HepG2 (cell line): ENCODE measurements around the gene ANAPC5.

ENCODE experiments used
- HDAC1 ChIP-seq: sonication (generic); formaldehyde crosslinking; IDR thresholded peaks from 2 replicates; pipeline ENCODE4 v1.5.1; 2020; ENCODE audit warnings: mild to moderate bottlenecking, missing genetic modification reagents
- IKZF1 ChIP-seq: fragments of 450-650 bp; IDR thresholded peaks from 2 replicates; pipeline ENCODE4 v1.7.1; 2016
- MAX ChIP-seq: IDR thresholded peaks from 2 replicates; pipeline ENCODE4 v1.6.1; 2012; ENCODE audit warnings: inconsistent platforms
- POLR2A ChIP-seq, 2 experiments: IDR thresholded peaks; 2 replicates each; pipeline ENCODE4 v1.6.1; 2011; ENCODE audit warnings: low read depth in 2 of 2, low read length in 2 of 2, mild to moderate bottlenecking in 1 of 2, moderate library complexity in 1 of 2; ENCODE audit not compliant: insufficient read depth in 1 of 2
- TF ChIP-seq, protein P1 (sequence below): sonication (generic); formaldehyde crosslinking; IDR thresholded peaks from 2 replicates; pipeline ENCODE4 v1.9.0; 2021; ENCODE audit warnings: missing genetic modification reagents, mild to moderate bottlenecking, borderline replicate concordance

- TF ChIP-seq, protein P1, sequence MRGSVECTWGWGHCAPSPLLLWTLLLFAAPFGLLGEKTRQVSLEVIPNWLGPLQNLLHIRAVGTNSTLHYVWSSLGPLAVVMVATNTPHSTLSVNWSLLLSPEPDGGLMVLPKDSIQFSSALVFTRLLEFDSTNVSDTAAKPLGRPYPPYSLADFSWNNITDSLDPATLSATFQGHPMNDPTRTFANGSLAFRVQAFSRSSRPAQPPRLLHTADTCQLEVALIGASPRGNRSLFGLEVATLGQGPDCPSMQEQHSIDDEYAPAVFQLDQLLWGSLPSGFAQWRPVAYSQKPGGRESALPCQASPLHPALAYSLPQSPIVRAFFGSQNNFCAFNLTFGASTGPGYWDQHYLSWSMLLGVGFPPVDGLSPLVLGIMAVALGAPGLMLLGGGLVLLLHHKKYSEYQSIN (CRISPR knock-in tag), result no peak
- no peak for TF ChIP-seq POLR2A (IDR thresholded peaks at IDR 0.05; ENCODE audit: insufficient read depth in 1 of 2, low read depth in 2 of 2, low read length in 2 of 2)
- no peak for TF ChIP-seq MAX
- no peak for TF ChIP-seq HDAC1 (CRISPR knock-in tag)
- TF ChIP-seq IKZF1, result no peak
Observed at GRCh38 chr12:121299662-121300061, 52.5 kb downstream of the ANAPC5 start.
